ENCODE results near the gene CUL7.
"Not testable (repeated sequence)": the region's sequence is repeated elsewhere in the genome, so short reads cannot be mapped to it uniquely, and the experiment has no call there.

CUL7 gene

GRCh38 chr6:43045371-43045930 is 8.2 kb downstream of the CUL7 start:
- H3K4me3 ChIP-seq (ENCODE audit: low read length) = no peak overlapping the region
- no peak overlapping the region for H3K27ac ChIP-seq (ENCODE audit: low read length)
- no peak for DNase-seq (ENCODE audit: low read depth, low spot score)
- WGBS (ENCODE audit: insufficient coverage, insufficient read length) = no CpG with 5 or more reads among the region's 11 CpGs
- H3K4me1 ChIP-seq (ENCODE audit: control insufficient read depth, insufficient read depth, low read length) = no peaks in the 10 kb centered on the region
- H3K27me3 ChIP-seq (ENCODE audit: control insufficient read depth, insufficient read depth, low read length) = no peaks in the 10 kb centered on the region
- H3K9me3 ChIP-seq (ENCODE audit: control insufficient read depth, insufficient read depth, low read length) = no peaks in the 10 kb centered on the region
- peaks cover 14% of the 10 kb centered on the region for H3K36me3 ChIP-seq (ENCODE audit: control insufficient read depth, insufficient read depth, low read length)

DNA sequence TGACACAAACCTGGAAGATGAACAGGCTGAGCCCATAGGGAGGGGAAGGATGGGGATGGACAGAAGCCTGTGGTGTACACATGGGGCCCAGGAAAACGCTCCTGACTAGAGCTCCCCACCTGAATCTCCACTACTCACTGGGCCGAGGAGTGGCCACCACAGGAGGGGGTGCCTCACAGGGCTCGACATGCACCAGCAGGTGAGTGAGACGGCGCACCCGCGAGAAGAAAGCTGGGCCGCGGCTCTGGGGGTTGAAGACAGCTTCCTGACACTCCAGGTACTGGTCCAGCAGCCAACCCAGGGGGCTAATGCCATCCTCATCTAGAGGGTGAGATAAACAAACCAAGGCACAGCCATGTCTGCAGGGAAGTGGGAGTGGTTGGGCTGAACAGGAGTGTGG is 10.3 kb downstream of the CUL7 start:
- Histone ChIP-seq H3K4me3 (ENCODE audit: low read length) (no peak overlapping the region), H3K9me3 (ENCODE audit: control insufficient read depth, insufficient read depth, low read length) (no peaks in the 10 kb centered on the region), H3K27ac (ENCODE audit: low read length) (no peak overlapping the region), H3K4me1 (ENCODE audit: control insufficient read depth, insufficient read depth, low read length) (no peaks in the 10 kb centered on the region), H3K36me3 (ENCODE audit: control insufficient read depth, insufficient read depth, low read length) (peaks cover 16% of the 10 kb centered on the region), H3K27me3 (ENCODE audit: control insufficient read depth, insufficient read depth, low read length) (no peaks in the 10 kb centered on the region)
- WGBS (ENCODE audit: insufficient coverage, insufficient read length) = no CpG with 5 or more reads among the region's 9 CpGs
- no peak for DNase-seq (ENCODE audit: low read depth, low spot score)

DNA sequence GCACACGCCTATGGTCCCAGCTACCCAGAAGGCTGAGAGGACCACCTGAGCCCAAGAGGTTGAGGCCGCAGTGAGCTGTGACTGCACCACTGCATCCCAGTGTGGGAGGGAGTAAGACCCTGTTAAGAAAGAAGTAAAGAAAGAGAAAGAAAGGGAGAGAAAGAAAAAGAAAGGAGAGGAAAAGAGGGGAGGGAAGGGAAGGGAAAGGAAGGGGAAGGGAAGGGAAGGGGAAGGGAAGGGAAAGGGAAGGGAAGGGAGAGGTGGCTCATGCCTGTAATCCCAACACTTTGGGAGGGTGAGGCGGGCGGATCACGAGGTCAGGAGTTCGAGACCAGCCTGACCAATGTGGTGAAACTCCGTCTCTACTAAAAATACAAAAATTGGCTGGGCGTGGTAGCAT is 12.2 kb downstream of the CUL7 start:
- no CpG with 5 or more reads among the region's 8 CpGs for WGBS (ENCODE audit: insufficient coverage, insufficient read length)
- H3K27ac ChIP-seq (ENCODE audit: low read length); DNase-seq (ENCODE audit: low read depth, low spot score); H3K9me3 ChIP-seq (ENCODE audit: control insufficient read depth, insufficient read depth, low read length); H3K27me3 ChIP-seq (ENCODE audit: control insufficient read depth, insufficient read depth, low read length); H3K4me3 ChIP-seq (ENCODE audit: low read length); H3K4me1 ChIP-seq (ENCODE audit: control insufficient read depth, insufficient read depth, low read length): not testable (repeated sequence)
- H3K36me3 ChIP-seq (ENCODE audit: control insufficient read depth, insufficient read depth, low read length) = peaks cover 21% of the 10 kb centered on the region

DNA sequence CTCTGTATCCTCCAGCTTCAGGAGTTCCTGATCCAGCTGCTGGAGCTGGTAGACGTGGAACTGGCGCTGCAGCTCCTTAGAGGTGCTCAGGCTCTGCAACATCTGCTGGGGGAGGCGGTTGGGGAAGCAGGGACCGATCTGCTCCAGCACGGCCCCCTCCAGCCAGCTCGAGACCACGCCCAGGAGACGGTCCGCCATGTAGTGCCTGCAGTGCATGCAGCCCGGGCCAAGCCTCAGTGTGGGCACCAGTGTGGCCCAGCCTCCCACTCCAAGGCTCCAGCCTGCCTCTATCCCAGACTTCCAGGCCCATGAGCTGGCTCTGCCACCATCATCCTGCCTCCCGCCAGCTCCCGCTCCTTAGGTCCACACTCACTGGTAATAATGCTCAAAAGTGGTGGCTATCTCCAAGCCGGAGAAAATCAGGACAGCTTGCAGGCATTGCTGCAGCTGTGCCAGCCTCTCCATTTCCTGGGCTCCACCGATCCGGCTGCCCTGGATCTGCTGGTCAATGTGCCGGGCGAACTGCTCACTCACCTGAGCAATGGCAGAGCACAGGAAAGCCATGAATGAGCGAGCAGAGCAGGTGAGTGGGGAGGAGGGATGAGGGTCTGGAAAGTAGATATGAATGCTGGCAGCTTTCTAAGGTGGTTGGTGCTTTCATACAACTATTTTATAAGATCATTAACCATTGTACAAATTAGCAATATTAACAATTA is 13.0 kb downstream of the CUL7 start:
- no peak for DNase-seq (ENCODE audit: low read depth, low spot score)
- Histone ChIP-seq H3K36me3 (ENCODE audit: control insufficient read depth, insufficient read depth, low read length) (peaks cover 18% of the 10 kb centered on the region), H3K27me3 (ENCODE audit: control insufficient read depth, insufficient read depth, low read length) (no peaks in the 10 kb centered on the region), H3K9me3 (ENCODE audit: control insufficient read depth, insufficient read depth, low read length) (no peaks in the 10 kb centered on the region), H3K4me3 (ENCODE audit: low read length) (no peak overlapping the region; the same call in 1 of the 2 replicates), H3K4me1 (ENCODE audit: control insufficient read depth, insufficient read depth, low read length) (no peaks in the 10 kb centered on the region), H3K27ac (ENCODE audit: low read length) (no peak overlapping the region)
- no CpG with 5 or more reads among the region's 18 CpGs for WGBS (ENCODE audit: insufficient coverage, insufficient read length)

DNA sequence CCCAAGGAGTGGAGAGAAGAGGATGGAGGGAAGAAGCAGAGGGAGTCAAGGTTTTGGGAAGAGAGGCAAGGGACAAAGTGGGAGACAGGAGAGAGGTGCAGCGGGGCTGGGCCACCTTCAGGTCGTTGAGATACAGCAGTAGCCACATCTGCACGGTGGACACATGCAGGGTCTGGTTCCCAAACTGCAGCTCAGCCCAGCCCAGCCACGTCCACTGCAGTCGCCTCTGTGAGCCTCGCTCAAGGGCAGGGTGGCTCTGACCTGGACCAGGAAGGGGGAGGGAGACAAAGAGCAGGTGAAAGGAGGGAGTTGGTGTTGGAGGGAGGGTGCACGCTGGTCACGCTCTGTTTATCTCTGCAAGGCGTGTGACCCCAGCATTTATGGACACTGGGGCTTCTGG is 14.9 kb downstream of the CUL7 start:
- H3K27ac ChIP-seq (ENCODE audit: low read length) = no peak overlapping the region
- no peaks in the 10 kb centered on the region for H3K27me3 ChIP-seq (ENCODE audit: control insufficient read depth, insufficient read depth, low read length)
- no CpG with 5 or more reads among the region's 9 CpGs for WGBS (ENCODE audit: insufficient coverage, insufficient read length)
- no peaks in the 10 kb centered on the region for H3K4me1 ChIP-seq (ENCODE audit: control insufficient read depth, insufficient read depth, low read length)
- no peaks in the 10 kb centered on the region for H3K9me3 ChIP-seq (ENCODE audit: control insufficient read depth, insufficient read depth, low read length)
- H3K36me3 ChIP-seq (ENCODE audit: control insufficient read depth, insufficient read depth, low read length) = peaks cover 18% of the 10 kb centered on the region
- no peak overlapping the region for H3K4me3 ChIP-seq (ENCODE audit: low read length)
- DNase-seq (ENCODE audit: low read depth, low spot score) = no peak

DNA sequence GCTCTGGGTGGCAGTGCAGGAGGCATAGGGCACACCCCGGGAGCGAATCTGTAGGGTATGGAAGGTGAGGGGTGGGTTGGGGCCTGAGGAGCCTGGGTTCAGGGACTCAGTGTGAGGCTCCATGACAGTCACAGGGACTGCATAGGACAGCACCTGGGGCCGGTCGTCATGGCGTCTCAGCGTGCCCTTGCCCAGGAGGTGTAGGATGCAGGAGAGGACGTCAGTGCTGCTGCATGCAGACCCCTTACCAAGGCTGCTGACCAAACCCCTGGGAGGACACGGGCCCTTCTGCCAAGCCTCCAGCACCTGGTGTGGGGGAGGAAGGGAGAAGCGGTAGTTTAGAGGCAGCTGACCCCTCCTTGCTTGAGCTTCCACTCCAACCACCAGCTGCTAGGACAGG is 15.9 kb downstream of the CUL7 start:
- H3K36me3 ChIP-seq (ENCODE audit: control insufficient read depth, insufficient read depth, low read length) = peaks cover 15% of the 10 kb centered on the region
- no CpG with 5 or more reads among the region's 9 CpGs for WGBS (ENCODE audit: insufficient coverage, insufficient read length)
- no peak overlapping the region for H3K27ac ChIP-seq (ENCODE audit: low read length)
- no peaks in the 10 kb centered on the region for H3K9me3 ChIP-seq (ENCODE audit: control insufficient read depth, insufficient read depth, low read length)
- no peak overlapping the region for H3K4me3 ChIP-seq (ENCODE audit: low read length)
- no peaks in the 10 kb centered on the region for H3K4me1 ChIP-seq (ENCODE audit: control insufficient read depth, insufficient read depth, low read length)
- DNase-seq (ENCODE audit: low read depth, low spot score) = no peak
- H3K27me3 ChIP-seq (ENCODE audit: control insufficient read depth, insufficient read depth, low read length) = no peaks in the 10 kb centered on the region

DNA sequence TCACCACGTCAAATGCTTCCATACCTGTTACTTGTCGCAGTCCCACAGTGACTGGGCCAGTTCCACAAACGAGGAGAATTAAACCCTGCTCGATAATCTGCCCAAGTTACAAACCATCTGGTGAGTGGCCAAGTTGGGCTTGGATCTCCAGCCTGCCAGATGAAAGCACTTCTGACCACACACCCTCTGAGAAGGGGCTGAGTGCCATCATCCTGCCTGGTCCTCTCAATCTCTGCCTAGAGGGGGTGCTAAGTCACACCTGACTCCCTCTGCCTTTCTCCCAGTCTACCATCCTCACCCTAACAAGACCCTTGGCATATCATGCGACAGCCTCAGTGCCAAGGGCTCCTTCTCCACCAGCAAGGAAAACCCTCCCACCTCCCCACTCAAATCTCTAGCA is 16.5 kb downstream of the CUL7 start:
- Histone ChIP-seq H3K27me3 (ENCODE audit: control insufficient read depth, insufficient read depth, low read length) (no peaks in the 10 kb centered on the region), H3K4me1 (ENCODE audit: control insufficient read depth, insufficient read depth, low read length) (no peaks in the 10 kb centered on the region), H3K9me3 (ENCODE audit: control insufficient read depth, insufficient read depth, low read length) (no peaks in the 10 kb centered on the region), H3K27ac (ENCODE audit: low read length) (no peak overlapping the region), H3K36me3 (ENCODE audit: control insufficient read depth, insufficient read depth, low read length) (peaks cover 18% of the 10 kb centered on the region), H3K4me3 (ENCODE audit: low read length) (no peak overlapping the region)
- no CpG with 5 or more reads among the region's 5 CpGs for WGBS (ENCODE audit: insufficient coverage, insufficient read length)
- DNase-seq (ENCODE audit: low read depth, low spot score) = no peak

GRCh38 chr6:43036712-43037111 is 16.9 kb downstream of the CUL7 start:
- Histone ChIP-seq H3K9me3 (ENCODE audit: control insufficient read depth, insufficient read depth, low read length) (no peaks in the 10 kb centered on the region), H3K27ac (ENCODE audit: low read length) (no peak overlapping the region), H3K4me3 (ENCODE audit: low read length) (no peak overlapping the region), H3K4me1 (ENCODE audit: control insufficient read depth, insufficient read depth, low read length) (no peaks in the 10 kb centered on the region), H3K36me3 (ENCODE audit: control insufficient read depth, insufficient read depth, low read length) (peaks cover 18% of the 10 kb centered on the region), H3K27me3 (ENCODE audit: control insufficient read depth, insufficient read depth, low read length) (no peaks in the 10 kb centered on the region)
- no peak for DNase-seq (ENCODE audit: low read depth, low spot score)
- WGBS (ENCODE audit: insufficient coverage, insufficient read length) = no CpG with 5 or more reads among the region's 9 CpGs

DNA sequence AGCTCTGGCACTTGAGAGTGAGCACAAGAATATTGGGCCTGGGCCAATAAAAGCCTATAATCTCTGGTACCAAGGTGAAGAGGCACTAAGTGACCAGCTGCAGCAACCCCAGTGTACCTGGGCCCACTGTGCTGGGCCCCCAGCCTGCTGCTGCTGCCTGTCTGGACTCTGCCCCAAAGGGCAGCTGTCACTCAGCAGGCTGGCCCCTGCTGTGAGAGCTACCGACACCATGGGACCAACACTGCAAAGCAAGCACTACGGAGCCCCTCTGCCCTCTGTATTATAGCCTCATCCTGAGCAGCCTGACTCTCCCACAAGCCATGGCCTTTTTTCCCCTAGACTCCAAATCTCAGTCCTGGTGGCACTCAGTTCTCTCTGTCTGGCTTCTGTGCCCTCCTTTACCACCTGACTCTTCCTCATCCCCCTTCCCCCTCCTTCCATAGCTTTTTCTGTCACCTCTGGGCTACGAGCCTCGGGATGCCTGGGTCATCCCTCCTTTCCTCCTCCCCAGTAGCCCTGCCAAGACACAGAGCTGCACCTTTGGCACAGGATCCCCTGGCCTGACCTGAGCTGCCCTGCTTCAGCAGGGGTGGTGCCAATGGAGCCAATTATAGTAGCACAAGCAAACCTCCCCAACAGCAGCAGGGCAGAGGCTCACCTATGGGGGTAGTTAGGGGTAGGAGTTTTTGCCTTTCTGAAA is 18.0 kb downstream of the CUL7 start:
- Histone ChIP-seq H3K27ac (ENCODE audit: low read length) (no peak overlapping the region), H3K4me1 (ENCODE audit: control insufficient read depth, insufficient read depth, low read length) (no peaks in the 10 kb centered on the region), H3K9me3 (ENCODE audit: control insufficient read depth, insufficient read depth, low read length) (no peaks in the 10 kb centered on the region), H3K4me3 (ENCODE audit: low read length) (no peak overlapping the region), H3K27me3 (ENCODE audit: control insufficient read depth, insufficient read depth, low read length) (no peaks in the 10 kb centered on the region), H3K36me3 (ENCODE audit: control insufficient read depth, insufficient read depth, low read length) (peaks cover 16% of the 10 kb centered on the region)
- WGBS (ENCODE audit: insufficient coverage, insufficient read length) = no CpG with 5 or more reads among the region's 4 CpGs
- no peak for DNase-seq (ENCODE audit: low read depth, low spot score)

GRCh38 chr6:43034190-43034525 is 19.5 kb downstream of the CUL7 start:
- peaks cover 23% of the 10 kb centered on the region for H3K36me3 ChIP-seq (ENCODE audit: control insufficient read depth, insufficient read depth, low read length)

More at GRCh38 chr6:43034190-43034525, 19.5 kb downstream of the CUL7 start:
- no peak for DNase-seq (ENCODE audit: low read depth, low spot score)
- no peaks in the 10 kb centered on the region for H3K4me1 ChIP-seq (ENCODE audit: control insufficient read depth, insufficient read depth, low read length)
- H3K27ac ChIP-seq (ENCODE audit: low read length) = no peak overlapping the region
- H3K9me3 ChIP-seq (ENCODE audit: control insufficient read depth, insufficient read depth, low read length) = no peaks in the 10 kb centered on the region
- no CpG with 5 or more reads among the region's 2 CpGs for WGBS (ENCODE audit: insufficient coverage, insufficient read length)
- H3K27me3 ChIP-seq (ENCODE audit: control insufficient read depth, insufficient read depth, low read length) = no peaks in the 10 kb centered on the region
- H3K4me3 ChIP-seq (ENCODE audit: low read length) = no peak overlapping the region
